NT2/D1 (cell line): ENCODE results near the gene CLIP4.

Experiments used
- DNase-seq: peaks from one replicate; pipeline ENCODE4 v3.0.0-alpha.2; 2011; ENCODE audit warnings: low read depth, low spot score
- H3K27me3 ChIP-seq: 2 replicates; pipeline ENCODE4 v1.6.0; 2011; ENCODE audit warnings: mild to moderate bottlenecking; ENCODE audit not compliant: insufficient read length, insufficient read depth
- H3K36me3 ChIP-seq: 2 replicates; pipeline ENCODE4 v1.6.1; 2011; ENCODE audit warnings: mild to moderate bottlenecking, low read length, mixed read lengths; ENCODE audit not compliant: insufficient read depth, insufficient read length
- H3K4me1 ChIP-seq: 2 replicates; pipeline ENCODE4 v1.5.1; 2011; ENCODE audit not compliant: insufficient read depth, insufficient read length
- H3K4me3 ChIP-seq: 2 replicates; pipeline ENCODE4 v1.5.1; 2011; ENCODE audit warnings: low read depth; ENCODE audit not compliant: insufficient read length
- H3K9ac ChIP-seq: 2 replicates; pipeline ENCODE4 v1.6.0; 2011; ENCODE audit warnings: low read depth; ENCODE audit not compliant: insufficient read length
- H3K9me3 ChIP-seq: 2 replicates; pipeline ENCODE4 v1.5.1; 2011; ENCODE audit warnings: mild to moderate bottlenecking, low read length; ENCODE audit not compliant: insufficient read depth
- SUZ12 ChIP-seq: IDR thresholded peaks from 2 replicates; pipeline ENCODE4 v1.6.1; 2011; ENCODE audit not compliant: insufficient read length, insufficient read depth; ENCODE audit errors: extremely low read depth
- YY1 ChIP-seq: IDR thresholded peaks from 2 replicates; pipeline ENCODE4 v1.6.1; 2011; ENCODE audit not compliant: insufficient read length, insufficient read depth
- ZNF274 ChIP-seq: IDR thresholded peaks from 2 replicates; pipeline ENCODE4 v1.6.1; 2011; ENCODE audit warnings: mild to moderate bottlenecking, low read depth, low read length

CLIP4 gene

DNA sequence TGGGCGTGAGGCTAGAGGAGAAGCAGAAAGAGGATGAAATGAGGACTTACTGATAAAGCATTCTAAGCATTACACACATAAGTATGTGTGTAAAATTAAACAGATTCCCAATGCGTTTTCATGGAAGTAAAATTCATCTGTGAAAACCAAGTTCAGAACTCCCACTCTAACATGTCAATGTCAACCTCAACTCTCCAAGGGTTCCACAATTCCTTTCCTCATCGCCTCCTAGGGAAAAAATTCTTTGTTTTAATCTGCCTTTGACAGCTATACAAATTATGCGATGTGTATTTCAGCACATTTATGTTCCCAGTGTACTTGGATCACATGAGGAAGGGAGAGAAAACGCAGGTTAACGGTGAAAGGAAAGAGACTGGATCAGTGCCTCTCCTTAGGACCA is 76.6 kb downstream of the CLIP4 start:
- Histone ChIP-seq H3K27me3 (no peaks in the 10 kb centered on the region), H3K36me3 (no peaks in the 10 kb centered on the region), H3K9me3 (peaks cover 5% of the 10 kb centered on the region; the same call in 1 of the 2 replicates), H3K4me3 (no peak overlapping the region), H3K4me1 (no peaks in the 10 kb centered on the region), H3K9ac (no peak overlapping the region)
- DNase-seq = no peak
- TF ChIP-seq YY1 = no peak
- TF ChIP-seq SUZ12 = no peak
- TF ChIP-seq ZNF274 = no peak

GRCh38 chr2:29192526-29192925 is 77.3 kb downstream of the CLIP4 start:
- DNase-seq = no peak

DNA sequence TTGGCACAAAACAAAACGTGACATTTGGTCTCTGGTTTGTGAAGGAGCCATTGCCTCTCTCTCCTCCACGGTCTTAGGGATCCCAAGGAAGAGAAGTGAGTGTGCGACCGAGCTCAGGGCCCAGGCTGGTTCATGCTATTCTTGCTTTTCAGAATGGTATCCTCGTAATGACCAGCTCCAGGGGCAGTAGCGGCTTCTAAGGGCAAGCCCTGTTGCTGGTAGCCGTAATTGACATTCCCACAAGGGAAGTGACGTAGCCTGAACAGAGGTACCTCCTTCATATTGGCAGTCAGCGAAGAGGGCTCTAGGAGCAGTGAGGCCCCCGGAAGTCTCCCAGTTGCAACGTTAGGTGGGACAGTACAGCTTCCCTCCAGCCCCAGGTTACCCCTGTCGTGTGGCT is 77.9 kb downstream of the CLIP4 start:
- TF ChIP-seq SUZ12 (no peak), YY1 (no peak), ZNF274 (no peak)
- no peak overlapping the region for H3K9ac ChIP-seq
- no peaks in the 10 kb centered on the region for H3K4me1 ChIP-seq
- H3K9me3 ChIP-seq = no peaks in the 10 kb centered on the region
- H3K4me3 ChIP-seq = no peak overlapping the region
- DNase-seq = no peak
- no peaks in the 10 kb centered on the region for H3K36me3 ChIP-seq
- H3K27me3 ChIP-seq = no peaks in the 10 kb centered on the region

More at GRCh38 chr2:29192526-29192925, 77.3 kb downstream of the CLIP4 start:
- Histone ChIP-seq H3K4me1 (no peaks in the 10 kb centered on the region), H3K9me3 (0 out of 2 replicates have a peak, but pooled peaks cover under 1% of the 10 kb centered on the region), H3K36me3 (no peaks in the 10 kb centered on the region), H3K4me3 (no peak overlapping the region), H3K9ac (no peak overlapping the region), H3K27me3 (no peaks in the 10 kb centered on the region)
- no peak for TF ChIP-seq YY1
- no peak for TF ChIP-seq SUZ12
- TF ChIP-seq ZNF274 = no peak

DNA sequence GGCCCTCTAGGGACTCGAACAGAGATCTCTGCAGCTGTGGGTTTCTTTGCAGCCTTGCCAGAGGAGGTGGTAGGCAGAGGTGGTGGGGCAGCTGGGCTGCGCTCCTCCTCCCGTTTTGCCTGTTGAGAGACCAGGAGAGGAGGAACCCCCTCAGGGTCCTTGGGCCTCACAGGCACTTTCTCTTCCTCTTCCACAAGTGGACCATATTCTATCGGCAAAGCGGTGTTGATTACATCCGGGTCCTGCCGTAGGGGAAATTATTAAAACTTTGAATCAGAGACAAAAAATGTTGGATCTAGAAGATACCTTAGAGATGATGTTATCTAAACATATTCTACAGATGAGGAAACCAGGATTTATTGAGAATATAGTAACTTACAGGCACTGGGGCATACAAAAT is 78.5 kb downstream of the CLIP4 start:
- Histone ChIP-seq H3K9me3 (no peaks in the 10 kb centered on the region), H3K4me1 (no peaks in the 10 kb centered on the region), H3K36me3 (no peaks in the 10 kb centered on the region), H3K4me3 (no peak overlapping the region), H3K27me3 (no peaks in the 10 kb centered on the region), H3K9ac (no peak overlapping the region)
- no peak for DNase-seq
- TF ChIP-seq ZNF274 = no peak
- TF ChIP-seq SUZ12 = no peak
- TF ChIP-seq YY1 = no peak

GRCh38 chr2:29195796-29196195 is 80.6 kb downstream of the CLIP4 start:
- TF ChIP-seq SUZ12 = no peak
- TF ChIP-seq YY1 = no peak
- TF ChIP-seq ZNF274 = no peak
- Histone ChIP-seq H3K4me1 (no peaks in the 10 kb centered on the region), H3K36me3 (no peaks in the 10 kb centered on the region), H3K4me3 (no peak overlapping the region), H3K9ac (no peak overlapping the region), H3K27me3 (no peaks in the 10 kb centered on the region), H3K9me3 (no peaks in the 10 kb centered on the region)
- no peak for DNase-seq

DNA sequence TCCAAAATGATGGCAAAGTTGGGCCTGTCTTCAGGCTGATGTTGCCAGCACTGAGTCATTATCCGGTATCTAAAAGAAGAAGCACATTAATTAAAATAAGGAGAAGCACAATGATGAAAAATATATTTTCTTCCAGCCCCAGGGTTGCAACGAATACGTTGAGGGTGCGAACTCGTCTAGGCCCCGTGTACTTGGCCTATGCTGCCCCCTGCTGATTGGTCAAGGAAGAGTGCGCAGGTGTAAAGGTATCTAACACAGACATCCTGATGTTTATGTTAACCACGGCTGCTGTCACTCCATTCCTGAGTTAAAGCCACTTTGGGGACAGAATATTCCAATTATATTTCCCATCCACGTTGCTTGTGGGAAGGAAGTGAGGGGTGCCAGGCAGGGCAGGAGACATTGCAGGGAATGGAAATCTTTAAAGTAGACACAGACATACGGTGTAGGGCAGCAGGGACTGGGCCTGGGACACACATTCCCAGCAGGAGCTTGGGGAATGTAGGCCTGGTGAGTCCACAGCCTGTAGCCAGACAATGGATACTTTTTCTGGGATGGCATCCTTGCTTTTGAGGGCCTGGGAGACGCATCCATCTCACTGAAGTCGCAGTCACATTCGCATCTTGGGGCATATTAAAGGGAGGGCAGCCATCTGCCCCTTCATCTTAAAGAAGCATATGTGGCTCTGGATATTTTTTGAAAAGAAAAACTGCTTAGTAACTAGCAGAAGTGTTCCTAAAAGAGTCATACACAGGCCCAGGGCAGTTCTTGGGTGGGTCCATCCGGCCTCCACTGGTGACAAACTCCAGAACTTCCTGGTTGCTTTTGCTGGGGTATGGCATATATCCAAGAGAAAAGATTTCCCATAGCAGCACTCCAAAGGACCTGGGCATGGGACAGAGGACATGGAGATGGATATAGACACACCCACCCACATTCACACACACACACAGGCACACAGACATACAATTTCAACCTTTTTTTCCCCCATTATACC is 81.9 kb downstream of the CLIP4 start:
- Histone ChIP-seq H3K9me3 (no peaks in the 10 kb centered on the region), H3K4me1 (no peaks in the 10 kb centered on the region), H3K27me3 (no peaks in the 10 kb centered on the region), H3K36me3 (no peaks in the 10 kb centered on the region), H3K9ac (no peak overlapping the region), H3K4me3 (no peak overlapping the region)
- peak; percentile 72 for DNase-seq
- TF ChIP-seq YY1 (no peak), ZNF274 (no peak), SUZ12 (no peak)

DNA sequence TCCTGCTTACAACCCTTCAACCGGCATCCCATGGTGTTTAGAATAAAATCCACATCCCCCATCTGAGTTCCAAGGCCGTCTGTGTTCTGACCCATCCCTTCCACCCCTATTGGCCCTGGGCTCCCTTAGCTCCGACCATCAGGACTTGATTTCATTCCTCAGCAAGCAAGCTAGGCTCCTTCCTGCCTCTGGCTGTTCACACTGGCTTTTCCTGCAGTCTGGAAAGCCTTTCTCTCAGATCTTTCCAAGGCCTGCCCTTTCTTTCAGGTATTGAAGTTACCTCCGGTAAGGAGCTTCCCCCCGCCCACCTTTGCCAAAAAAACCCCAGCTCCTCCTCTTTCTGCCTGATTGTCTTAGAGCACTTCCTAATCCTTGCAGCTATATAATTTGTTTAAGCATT is 86.8 kb downstream of the CLIP4 start:
- Histone ChIP-seq H3K4me1 (no peaks in the 10 kb centered on the region), H3K9me3 (no peaks in the 10 kb centered on the region), H3K27me3 (no peaks in the 10 kb centered on the region), H3K4me3 (no peak overlapping the region), H3K9ac (no peak overlapping the region), H3K36me3 (no peaks in the 10 kb centered on the region)
- DNase-seq = peak; percentile 33
- TF ChIP-seq YY1 (no peak), ZNF274 (no peak), SUZ12 (no peak)
